Smooth muscle cell of the coronary artery (primary cell): Measurements from ENCODE around the gene CAMKK2. TPM values are rescaled to one million over a fixed set of nuclear protein-coding genes. Genes with fewer than 3 reads are reported as not detected.

Experiments used
- total RNA-seq: library from RNA; depleted of rRNA; stranded (reverse); fragments of >200 nt; gene quantifications from 2 replicates; pipeline ENCODE4 v1.2.3, GENCODE V29; 2014; ENCODE audit warnings: low replicate concordance

Gene CAMKK2
- total RNA-seq, result 10.4 and 12.2 TPM in 2 replicates

DNA sequence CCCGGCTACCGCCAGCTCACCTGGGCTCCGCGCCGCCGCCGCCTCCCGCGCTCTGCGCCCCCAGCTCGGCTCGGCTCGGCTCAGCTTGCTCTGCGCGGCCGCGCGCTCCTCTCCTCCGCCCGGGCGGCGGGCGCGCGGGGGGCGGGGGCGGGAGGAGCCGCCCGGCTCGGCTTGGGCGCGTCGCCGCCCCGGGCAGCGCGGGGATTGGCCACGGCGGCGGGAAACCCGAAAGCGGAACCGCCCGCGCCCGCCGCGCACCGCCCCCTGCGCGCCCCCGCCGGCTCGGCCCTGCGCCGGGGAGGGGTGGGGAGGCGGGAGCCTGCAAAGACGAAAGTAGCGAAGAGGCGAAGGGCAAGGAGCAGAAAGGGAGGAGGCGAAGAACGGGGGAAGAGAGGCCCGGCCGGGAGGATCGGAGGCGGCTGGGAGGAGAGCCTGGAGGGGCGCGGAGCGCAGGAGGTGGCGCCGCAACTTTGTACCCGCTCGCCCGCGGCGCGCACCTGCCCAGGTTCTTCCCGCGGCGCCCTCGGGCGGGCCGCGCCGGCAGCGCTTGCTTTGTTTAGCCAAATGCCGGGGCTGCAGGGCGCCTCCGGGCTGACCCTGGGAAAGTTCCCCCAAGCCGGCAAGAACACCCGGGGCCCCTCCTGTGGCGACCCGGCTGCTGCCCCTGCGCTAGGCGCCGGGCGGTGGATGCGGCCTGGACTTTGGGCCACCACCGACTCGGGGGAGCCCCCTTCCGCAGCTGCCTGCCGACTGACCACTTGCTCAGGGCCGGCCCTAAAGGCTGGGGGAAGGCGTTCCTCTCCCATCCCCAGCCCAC, at the start of gene CAMKK2:
Gene CAMKK2, minus strand, starts transcription at position 92 of the 817 bp plus-strand sequence. CDS start 22,183 bp downstream, outside the sequence.

DNA sequence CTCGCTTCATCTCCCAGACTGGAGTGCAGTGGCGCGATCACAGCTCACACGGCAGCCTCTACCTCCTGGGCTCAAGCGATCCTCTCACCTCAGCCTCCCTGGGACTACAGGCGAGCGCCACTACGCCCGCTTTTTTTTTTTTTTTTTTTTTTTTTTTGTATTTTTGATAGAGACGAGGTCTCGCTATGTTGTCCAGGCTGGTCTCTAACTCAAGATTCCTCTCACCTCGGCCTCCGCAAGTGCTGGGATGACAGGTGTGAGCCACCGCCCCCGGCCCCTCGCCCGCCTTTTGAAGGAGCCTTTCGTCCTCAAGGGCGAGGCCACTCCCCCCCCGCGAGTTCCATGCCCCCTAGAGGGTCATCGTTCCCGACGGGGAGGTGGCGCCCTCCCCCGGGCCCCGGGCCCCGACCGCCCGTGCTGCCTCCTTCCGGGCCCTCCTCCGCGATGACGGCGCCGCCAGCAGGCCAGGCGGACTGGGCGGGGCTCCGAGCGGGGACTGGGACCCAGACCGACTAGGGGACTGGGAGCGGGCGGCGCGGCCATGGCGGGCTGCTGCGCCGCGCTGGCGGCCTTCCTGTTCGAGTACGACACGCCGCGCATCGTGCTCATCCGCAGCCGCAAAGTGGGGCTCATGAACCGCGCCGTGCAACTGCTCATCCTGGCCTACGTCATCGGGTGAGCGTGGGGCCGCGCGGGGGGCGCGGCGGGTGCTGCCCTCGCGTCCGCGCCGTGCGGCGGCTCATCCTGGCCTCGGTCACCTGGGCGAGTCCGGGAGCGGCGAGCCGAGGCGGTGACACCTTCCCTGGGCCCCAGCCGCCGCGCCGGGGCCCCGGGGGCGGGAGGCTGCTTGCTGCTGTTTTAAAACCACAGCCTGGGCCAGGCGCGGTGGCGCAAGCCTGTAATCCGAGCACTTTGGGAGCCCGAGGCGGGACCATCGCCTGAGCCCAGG, 86.6 kb downstream of the CAMKK2 start, which contains the start of gene P2RX4:
Gene P2RX4, plus strand, starts transcription at position 506 of the 949 bp plus-strand sequence. Its CDS starts 36 bp downstream, at position 542.

Other genes starting within 250 kb of the CAMKK2 start
- gene P2RX7, start 163.8 kb downstream of the CAMKK2 start, total RNA-seq, result under 0.01 and 5.4 TPM in 2 replicates
- gene P2RX4, start 86.6 kb downstream of the CAMKK2 start, total RNA-seq, result 8.7 and 31.2 TPM in 2 replicates
- 99.1 and 150 TPM in 2 replicates for gene ANAPC5, start 55.7 kb upstream of the CAMKK2 start, total RNA-seq
- 82.8 and 173 TPM in 2 replicates for gene RNF34, start 103.4 kb upstream of the CAMKK2 start, total RNA-seq